GM12878 (cell line): Measurements from ENCODE around the gene KTI12. TPM values are rescaled to one million over a fixed set of nuclear protein-coding genes. Genes with fewer than 3 reads are reported as not detected.

Experiments used
- ATAC-seq: fragments of 200-7000 bp; cut with Tn5 transposase; 3 replicates; pipeline ENCODE4 v1.9.1; 2020; ENCODE audit warnings: mild to moderate bottlenecking, moderate library complexity
- BruUV-seq: library from RNA; stranded (reverse); fragments of 400-500 nt; replicated peaks from 2 replicates; lab custom pipeline; 2021; lab: Mats Ljungman, UMichigan
- CTCF ChIA-PET: fragments of 300-600 bp; sonication (Branson Sonifier 250); formaldehyde crosslinking; extraction: SDS; loops from one replicate; lab custom pipeline; 2021; ENCODE audit warnings: inconsistent platforms; lab: Yijun Ruan, JAX
- POLR2A ChIA-PET: fragments of 350-600 bp; formaldehyde crosslinking; extraction: SDS; loops from one replicate; lab custom pipeline; 2021; ENCODE audit warnings: inconsistent platforms; lab: Charles Lee
- RAD21 ChIA-PET: fragments of 300-600 bp; sonication (Branson Sonifier 250); formaldehyde crosslinking; loops from one replicate; lab custom pipeline; 2023; ENCODE audit warnings: antibody characterized with exemption; ENCODE audit not compliant: unreplicated experiment; lab: Charles Lee
- SMC1A ChIA-PET: fragments of 300-600 bp; sonication (Branson Sonifier 250); formaldehyde crosslinking; loops from one replicate; lab custom pipeline; 2023; ENCODE audit not compliant: unreplicated experiment, uncharacterized antibody; lab: Charles Lee
- DNase-seq: peaks from one replicate; pipeline ENCODE4 v3.0.0-alpha.2; 2011; ENCODE audit warnings: low read depth, low spot score
- FAIRE-seq: peaks from 3 replicates; lab custom pipeline; 2011; peaks lifted over from hg19 to GRCh38; lab: Jason Lieb, UNC
- H2AFZ ChIP-seq: 2 replicates; pipeline ENCODE4 v1.6.0; 2011; ENCODE audit warnings: low read depth, low read length, control low read depth; ENCODE audit not compliant: control insufficient read depth
- H3K27ac ChIP-seq: 2 replicates; pipeline ENCODE4 v1.5.1; 2011; ENCODE audit warnings: control low read depth; ENCODE audit not compliant: control insufficient read depth, insufficient read depth
- H3K27me3 ChIP-seq, 2 experiments: replicated peaks in 1 of 2; 2 replicates each; pipeline versions ENCODE4 v1.6.0 to v1.6.1; 2011; ENCODE audit warnings: low read length in 1 of 2; ENCODE audit not compliant: control insufficient read depth in 2 of 2, insufficient read depth in 2 of 2
- H3K36me3 ChIP-seq, 2 experiments: 2 replicates each; pipeline ENCODE4 v1.5.1; 2011; ENCODE audit warnings: low read length in 1 of 2; ENCODE audit not compliant: control insufficient read depth in 2 of 2, insufficient read depth in 2 of 2
- H3K4me1 ChIP-seq: 2 replicates; pipeline ENCODE4 v1.6.1; 2011; ENCODE audit warnings: mild to moderate bottlenecking, low read length, moderate library complexity, mixed read lengths; ENCODE audit not compliant: control insufficient read depth, insufficient read depth
- H3K4me2 ChIP-seq: 2 replicates; pipeline ENCODE4 v1.6.0; 2011; ENCODE audit warnings: control low read depth; ENCODE audit not compliant: control insufficient read depth, insufficient read depth
- H3K4me3 ChIP-seq: fragments of 200-600 bp; sonication (generic); 2 replicates; pipeline ENCODE4 v1.5.1; 2016
- H3K79me2 ChIP-seq: 2 replicates; pipeline ENCODE4 v1.6.0; 2011; ENCODE audit warnings: low read length; ENCODE audit not compliant: control insufficient read depth, insufficient read depth
- H3K9ac ChIP-seq: 2 replicates; pipeline ENCODE4 v1.8.0; 2011; ENCODE audit warnings: low read length, control low read depth, mixed read lengths; ENCODE audit not compliant: control insufficient read depth, insufficient read depth
- H3K9me3 ChIP-seq: replicated peaks from 3 replicates; pipeline ENCODE4 v1.5.1; 2011; ENCODE audit warnings: mild to moderate bottlenecking, low read length; ENCODE audit not compliant: control insufficient read depth, insufficient read depth
- H4K20me1 ChIP-seq: 2 replicates; pipeline ENCODE4 v1.6.0; 2011; ENCODE audit not compliant: control insufficient read depth, insufficient read depth
- JUNB ChIP-seq: IDR thresholded peaks from 2 replicates; pipeline ENCODE4 v1.6.1; 2016; ENCODE audit warnings: antibody characterized with exemption, mild to moderate bottlenecking
- JUND ChIP-seq: IDR thresholded peaks from 2 replicates; pipeline ENCODE4 v1.6.1; 2012; ENCODE audit warnings: low read depth, mild to moderate bottlenecking, low read length, improper control_type of control experiment, moderate library complexity
- MYC ChIP-seq: IDR thresholded peaks from 2 replicates; pipeline ENCODE4 v1.6.1; 2011; ENCODE audit warnings: mild to moderate bottlenecking, low read length, moderate library complexity, inconsistent platforms; ENCODE audit not compliant: insufficient read depth, insufficient replicate concordance, insufficient read length, severe bottlenecking
- NFIC ChIP-seq: IDR thresholded peaks from 2 replicates; pipeline ENCODE4 v1.6.1; 2012; ENCODE audit warnings: low read depth, mild to moderate bottlenecking, inconsistent platforms, low read length, moderate library complexity
- SKIL ChIP-seq: fragments of 450-650 bp; IDR thresholded peaks from 2 replicates; pipeline ENCODE4 v1.6.1; 2017; ENCODE audit warnings: mild to moderate bottlenecking, low read depth, inconsistent platforms; ENCODE audit not compliant: poor library complexity, severe bottlenecking
- TARDBP ChIP-seq: IDR thresholded peaks from 2 replicates; pipeline ENCODE4 v1.6.1; 2016; ENCODE audit warnings: borderline replicate concordance
- TCF7 ChIP-seq: IDR thresholded peaks from 2 replicates; pipeline ENCODE4 v1.6.1; 2014; ENCODE audit warnings: antibody characterized with exemption, borderline replicate concordance
- ZNF384 ChIP-seq: IDR thresholded peaks from 2 replicates; pipeline ENCODE4 v1.6.1; 2012; ENCODE audit warnings: low read depth, mild to moderate bottlenecking, low read length, improper control_type of control experiment, borderline replicate concordance
- WGBS: methylation state at CpG from one replicate; pipeline ENCODE4 v1.1.6; 2016; ENCODE audit warnings: low lambda C conversion rate; ENCODE audit not compliant: insufficient replicate concordance, insufficient coverage; ENCODE audit errors: missing lambda C conversion rate; 5-methylcytosine and 5-hydroxymethylcytosine counted together
- in situ Hi-C: fragments of 300-500 bp; cut with MboI; formaldehyde crosslinking; loops from 9 replicates; pipeline ENCODE4 v1.14.3; 2018; ENCODE audit warnings: mixed read lengths
- intact Hi-C: fragments of 100-400 bp; cut with micrococcal nuclease; formaldehyde crosslinking; loops from one replicate; pipeline ENCODE4 v1.14.2; 2022; ENCODE audit not compliant: unreplicated experiment
- polyA plus RNA-seq, 11 experiments: library from polyadenylated mRNA; depleted of rRNA in 4 of 11; unstranded in 6 of 11; stranded (reverse) in 5 of 11; fragments of >200 nt; fragmentation: Nextera tagmentation in 4 of 11; fragmentation: Illumina TruSeq in 1 of 11; extraction: Ambion mirVana in 4 of 11; extraction: Trizol in 1 of 11; gene quantifications; 1 replicate in 1 of 11; 2 replicates in 10 of 11; pipeline versions ENCODE4 v1.2.1 to v1.2.3, GENCODE V29; 2011 to 2016; ENCODE audit warnings: inconsistent platforms in 2 of 11, missing spikeins in 2 of 11, low read depth in 1 of 11
- total RNA-seq, 4 experiments: library from RNA; depleted of rRNA in 3 of 4; stranded (reverse); fragments of >200 nt in 3 of 4; fragmentation: Illumina TruSeq in 1 of 4; extraction: Trizol in 1 of 4; gene quantifications; 2 replicates each; pipeline versions ENCODE4 v1.2.1 to v1.2.3, GENCODE V29; 2013 to 2021

KTI12 gene
- total and polyA plus RNA-seq, 10 of the 15 experiments (the other 5 are each of a cell fraction or from before 2014, with no cell fraction given), result 2.7 to 32.4 (median 17.6) TPM

DNA sequence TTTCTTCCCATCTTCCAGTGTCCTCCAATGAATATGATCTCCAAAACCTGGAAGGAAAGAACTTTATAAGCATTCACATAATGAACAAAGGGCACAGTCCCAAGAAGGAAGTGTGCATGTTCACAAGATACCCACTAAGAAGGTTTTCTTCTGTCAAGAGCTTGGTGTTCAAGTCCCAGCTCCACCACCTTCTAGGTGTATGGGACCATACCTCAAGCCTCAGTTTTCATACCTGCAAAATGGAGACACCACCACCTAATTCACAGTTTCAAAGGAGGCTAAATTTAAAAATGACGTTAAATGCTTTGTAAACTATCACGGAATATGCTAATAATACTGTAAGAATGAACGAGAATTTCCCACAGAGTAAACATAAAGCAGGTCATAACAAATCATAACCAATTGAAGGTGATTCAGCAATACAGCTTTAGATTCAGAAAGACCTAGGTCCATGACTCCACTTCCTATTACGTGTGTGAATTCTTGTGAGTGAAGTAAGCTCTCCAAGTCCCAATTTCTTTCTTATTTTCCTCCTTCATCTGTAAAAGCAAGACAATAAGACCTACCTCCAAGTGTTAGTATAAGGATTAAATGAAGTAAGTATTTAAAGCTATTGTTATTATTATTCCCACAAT is 8.1 kb upstream of the KTI12 start:
- POLR2A ChIA-PET, result no interaction called here
- RAD21 ChIA-PET, result interaction anchor here (0.7 to 0.9 kb wide), 2 partner anchors 15 to 16 kb away, joined by 3 to 4 read pairs; partner anchors contain the start of gene BTF3L4
- H3K36me3 ChIP-seq, result peaks cover 0 to 17% of the 10 kb centered on the region in 2 experiments; a peak in 3 of 4 replicates
- H4K20me1 ChIP-seq, result no peaks in the 10 kb centered on the region
- FAIRE-seq (no peak), ATAC-seq (no peak), DNase-seq (no peak)
- no peak overlapping the region for H2AFZ ChIP-seq
- in situ Hi-C loops (no loop called here), intact Hi-C loops (no loop called here)
- H3K4me2 ChIP-seq, result no peak overlapping the region
- over 99% methylated on average over 4 of the region's 4 CpGs for WGBS
- SMC1A ChIA-PET, result interaction anchor here (1.1 to 1.3 kb wide), 2 partner anchors 9 to 15 kb away, joined by 3 to 4 read pairs; partner anchors contain the start of gene BTF3L4
- H3K4me3 ChIP-seq, result no peak overlapping the region
- no peaks in the 10 kb centered on the region for H3K27me3 ChIP-seq
- no TSS peak for BruUV-seq
- no peaks in the 10 kb centered on the region for H3K4me1 ChIP-seq
- no peak for TF ChIP-seq SKIL
- no peak for TF ChIP-seq TCF7
- TF ChIP-seq JUNB, result no peak
- no peak for TF ChIP-seq ZNF384
- TF ChIP-seq MYC, result no peak
- no peak for TF ChIP-seq NFIC
- TF ChIP-seq TARDBP, result no peak
- TF ChIP-seq JUND, result no peak
- H3K79me2 ChIP-seq, result peaks cover 5% of the 10 kb centered on the region
- CTCF ChIA-PET, result interaction anchor here (0.7 to 1.1 kb wide), 2 partner anchors 11 to 144 kb away, joined by 3 to 4 read pairs; no protein-coding TSS in a partner anchor
- H3K9ac ChIP-seq, result no peak overlapping the region
- no peaks in the 10 kb centered on the region for H3K9me3 ChIP-seq
- H3K27ac ChIP-seq, result no peak overlapping the region
